ENCODE results near the gene LGR5. TPM values are rescaled to one million over a fixed set of nuclear protein-coding genes. Genes with fewer than 3 reads are reported as not detected.
A peak's percentile ranks its signal among the peaks of the same experiment; 100 is the strongest.
"Not testable (repeated sequence)": the region's sequence is repeated elsewhere in the genome, so short reads cannot be mapped to it uniquely, and the experiment has no call there.

LGR5 gene
- total RNA-seq, 1 experiment from 2014 or later, result not detected

GRCh38 chr12:71455028-71455737 is 15.6 kb downstream of the LGR5 start:
- no peak for DNase-seq
- Histone ChIP-seq H3K27me3 (no peaks in the 10 kb centered on the region), H3K9me3 (no peaks in the 10 kb centered on the region), H3K36me3 (no peaks in the 10 kb centered on the region), H3K4me3 (no peak overlapping the region)

- H3K4me3 ChIP-seq, result no peak overlapping the region
- H3K9me3 ChIP-seq, result no peaks in the 10 kb centered on the region
- no peak for DNase-seq
- H3K36me3 ChIP-seq, result no peaks in the 10 kb centered on the region
- H3K27me3 ChIP-seq, result no peaks in the 10 kb centered on the region
Measured at GRCh38 chr12:71456316-71456715, 16.7 kb downstream of the LGR5 start.

- DNase-seq, result no peak
- H3K27me3 ChIP-seq, result no peaks in the 10 kb centered on the region
- no peaks in the 10 kb centered on the region for H3K9me3 ChIP-seq
- no peak overlapping the region for H3K4me3 ChIP-seq
- no peaks in the 10 kb centered on the region for H3K36me3 ChIP-seq
Measured at GRCh38 chr12:71456990-71457389, 17.4 kb downstream of the LGR5 start.

GRCh38 chr12:71460318-71460717 is 20.7 kb downstream of the LGR5 start:
- H3K9me3 ChIP-seq, result no peaks in the 10 kb centered on the region
- no peak for DNase-seq
- no peaks in the 10 kb centered on the region for H3K36me3 ChIP-seq
- no peaks in the 10 kb centered on the region for H3K27me3 ChIP-seq
- no peak overlapping the region for H3K4me3 ChIP-seq

GRCh38 chr12:71460850-71461609 is 21.4 kb downstream of the LGR5 start:
- H3K27me3 ChIP-seq, result no peaks in the 10 kb centered on the region
- no peaks in the 10 kb centered on the region for H3K36me3 ChIP-seq
- no peak overlapping the region for H3K4me3 ChIP-seq
- no peaks in the 10 kb centered on the region for H3K9me3 ChIP-seq
- no peak for DNase-seq

GRCh38 chr12:71461787-71462328 is 22.3 kb downstream of the LGR5 start:
- H3K27me3 ChIP-seq, result no peaks in the 10 kb centered on the region
- no peaks in the 10 kb centered on the region for H3K36me3 ChIP-seq
- no peak for DNase-seq
- no peaks in the 10 kb centered on the region for H3K9me3 ChIP-seq
- H3K4me3 ChIP-seq, result no peak overlapping the region

GRCh38 chr12:71465796-71466195 is 26.2 kb downstream of the LGR5 start:
- Histone ChIP-seq H3K36me3 (no peaks in the 10 kb centered on the region), H3K27me3 (no peaks in the 10 kb centered on the region), H3K4me3 (no peak overlapping the region), H3K9me3 (no peaks in the 10 kb centered on the region)
- no peak for DNase-seq

GRCh38 chr12:71469258-71469750 is 29.7 kb downstream of the LGR5 start:
- Histone ChIP-seq H3K9me3 (no peaks in the 10 kb centered on the region), H3K36me3 (no peaks in the 10 kb centered on the region), H3K4me3 (no peak overlapping the region), H3K27me3 (no peaks in the 10 kb centered on the region)
- DNase-seq, result peak; percentile 93

- Histone ChIP-seq H3K9me3 (no peaks in the 10 kb centered on the region), H3K36me3 (no peaks in the 10 kb centered on the region), H3K4me3 (no peak overlapping the region), H3K27me3 (no peaks in the 10 kb centered on the region)
- DNase-seq, result no peak
Measured at GRCh38 chr12:71472441-71472911, 32.9 kb downstream of the LGR5 start.

- H3K36me3 ChIP-seq, result no peaks in the 10 kb centered on the region
- H3K4me3 ChIP-seq, result no peak overlapping the region
- DNase-seq, result no peak
- H3K27me3 ChIP-seq, result no peaks in the 10 kb centered on the region
- no peaks in the 10 kb centered on the region for H3K9me3 ChIP-seq
Measured at GRCh38 chr12:71474791-71475190, 35.2 kb downstream of the LGR5 start.

GRCh38 chr12:71475280-71475679 is 35.7 kb downstream of the LGR5 start:
- H3K9me3 ChIP-seq, result no peaks in the 10 kb centered on the region
- no peaks in the 10 kb centered on the region for H3K27me3 ChIP-seq
- no peaks in the 10 kb centered on the region for H3K36me3 ChIP-seq
- peak; percentile 51 for DNase-seq
- no peak overlapping the region for H3K4me3 ChIP-seq

GRCh38 chr12:71476513-71476912 is 36.9 kb downstream of the LGR5 start:
- Histone ChIP-seq H3K9me3 (no peaks in the 10 kb centered on the region), H3K27me3 (no peaks in the 10 kb centered on the region), H3K4me3 (no peak overlapping the region), H3K36me3 (no peaks in the 10 kb centered on the region)
- DNase-seq, result peak; percentile 86

- Histone ChIP-seq H3K36me3 (no peaks in the 10 kb centered on the region), H3K9me3 (no peaks in the 10 kb centered on the region), H3K27me3 (no peaks in the 10 kb centered on the region), H3K4me3 (no peak overlapping the region)
- no peak for DNase-seq
Measured at GRCh38 chr12:71477609-71478008, 38.0 kb downstream of the LGR5 start.

- Histone ChIP-seq H3K36me3 (no peaks in the 10 kb centered on the region), H3K4me3 (no peak overlapping the region), H3K9me3 (no peaks in the 10 kb centered on the region), H3K27me3 (no peaks in the 10 kb centered on the region)
- DNase-seq, result no peak
Measured at GRCh38 chr12:71478270-71478669, 38.7 kb downstream of the LGR5 start.

- Histone ChIP-seq H3K9me3 (no peaks in the 10 kb centered on the region), H3K36me3 (no peaks in the 10 kb centered on the region), H3K4me3 (peak overlapping the region; percentile 37), H3K27me3 (no peaks in the 10 kb centered on the region)
- no peak for DNase-seq
Measured at GRCh38 chr12:71484272-71484905, 44.8 kb downstream of the LGR5 start.

GRCh38 chr12:71490844-71491243 is 51.2 kb downstream of the LGR5 start:
- H3K9me3 ChIP-seq, H3K4me3 ChIP-seq, DNase-seq, H3K27me3 ChIP-seq, H3K36me3 ChIP-seq: not testable (repeated sequence)

- Histone ChIP-seq H3K4me3 (no peak overlapping the region), H3K36me3 (no peaks in the 10 kb centered on the region), H3K9me3 (peaks cover 5% of the 10 kb centered on the region; the same call in 1 of the 2 replicates), H3K27me3 (no peaks in the 10 kb centered on the region)
- DNase-seq, result no peak
Measured at GRCh38 chr12:71492604-71493003, 53.0 kb downstream of the LGR5 start.
